ENCODE data around the gene KRT82. TPM values are rescaled to one million over a fixed set of nuclear protein-coding genes. Genes with fewer than 3 reads are reported as not detected.
"Not testable (repeated sequence)": the region's sequence is repeated elsewhere in the genome, so short reads cannot be mapped to it uniquely, and the experiment has no call there.

KRT82 gene
- total RNA-seq, 2 experiments from 2014 or later = not detected

DNA sequence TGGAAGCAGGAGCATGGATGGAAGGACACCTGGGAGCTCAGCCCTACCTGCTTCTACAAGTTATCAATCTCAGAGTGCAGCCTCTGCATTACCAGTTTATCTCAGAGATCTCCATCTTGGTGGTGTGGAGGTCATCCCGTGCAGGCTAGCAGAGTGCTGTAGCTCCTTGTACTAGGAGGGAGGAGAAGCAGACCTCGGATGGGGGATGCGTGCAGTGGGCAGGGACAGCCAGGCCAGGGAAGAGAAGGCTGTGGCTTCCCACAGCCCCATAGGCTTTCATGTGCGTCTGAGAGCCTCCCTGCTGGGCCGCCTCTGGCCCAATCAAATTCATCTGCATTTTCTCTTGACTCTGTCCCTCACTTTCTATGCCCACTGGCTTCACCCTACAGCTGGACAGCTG lies 8.8 kb upstream of the KRT82 start:
- ChIA-PET POLR2A (no interaction called here), CTCF (no interaction called here)
- intact Hi-C loops (cut with micrococcal nuclease) = no loop called here
- DNase-seq = no peak
- Mint-ChIP-seq H3K27me3 (peaks cover 4% of the 10 kb centered on the region), H3K36me3 (no peaks in the 10 kb centered on the region), H3K4me3 (no peak overlapping the region), H3K9me3 (no peaks in the 10 kb centered on the region), H3K4me1 (ENCODE audit: low read depth) (no peaks in the 10 kb centered on the region), H3K27ac (no peak overlapping the region)

- no peaks in the 10 kb centered on the region for H3K4me1 Mint-ChIP-seq (ENCODE audit: low read depth)
- no peaks in the 10 kb centered on the region for H3K36me3 Mint-ChIP-seq
- H3K27me3 Mint-ChIP-seq = peaks cover 4% of the 10 kb centered on the region
- ChIA-PET CTCF (interaction anchor here (1.3 kb wide), 1 partner anchor 466 kb away, joined by 4 read pairs; no protein-coding TSS in a partner anchor), POLR2A (no interaction called here)
- H3K27ac Mint-ChIP-seq = no peak overlapping the region
- no peak overlapping the region for H3K4me3 Mint-ChIP-seq
- intact Hi-C loops (cut with micrococcal nuclease) = no loop called here
- no peaks in the 10 kb centered on the region for H3K9me3 Mint-ChIP-seq
- DNase-seq = no peak
Measured at GRCh38 chr12:52413782-52414345, 7.7 kb upstream of the KRT82 start.

DNA sequence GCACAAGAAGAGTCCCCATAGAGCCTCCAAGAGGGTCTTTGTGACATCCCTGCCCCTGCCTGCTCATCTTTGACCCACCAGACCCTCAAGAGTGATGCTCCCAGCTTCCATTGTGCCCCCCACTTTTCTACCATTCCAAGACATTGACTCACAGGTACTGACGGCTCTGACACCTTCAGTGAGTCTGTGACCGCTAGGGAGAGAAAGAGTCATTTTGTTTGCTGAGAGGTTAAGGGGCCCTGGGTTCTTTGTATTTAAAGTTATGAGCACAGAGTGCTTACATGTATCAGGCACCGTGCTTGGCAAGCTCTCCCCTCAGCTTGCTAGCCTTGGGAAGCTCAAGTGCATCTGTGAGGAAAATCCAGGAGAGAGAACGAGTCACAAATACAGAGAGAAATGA lies 7.1 kb upstream of the KRT82 start:
- ChIA-PET POLR2A (no interaction called here), CTCF (interaction anchor here (1.3 kb wide), 1 partner anchor 467 kb away, joined by 4 read pairs; no protein-coding TSS in a partner anchor)
- H3K36me3 Mint-ChIP-seq = no peaks in the 10 kb centered on the region
- H3K27me3 Mint-ChIP-seq = peaks cover 8% of the 10 kb centered on the region
- H3K4me1 Mint-ChIP-seq (ENCODE audit: low read depth) = no peaks in the 10 kb centered on the region
- intact Hi-C loops (cut with micrococcal nuclease) = no loop called here
- H3K27ac Mint-ChIP-seq = no peak overlapping the region
- no peaks in the 10 kb centered on the region for H3K9me3 Mint-ChIP-seq
- no peak overlapping the region for H3K4me3 Mint-ChIP-seq
- no peak for DNase-seq

DNA sequence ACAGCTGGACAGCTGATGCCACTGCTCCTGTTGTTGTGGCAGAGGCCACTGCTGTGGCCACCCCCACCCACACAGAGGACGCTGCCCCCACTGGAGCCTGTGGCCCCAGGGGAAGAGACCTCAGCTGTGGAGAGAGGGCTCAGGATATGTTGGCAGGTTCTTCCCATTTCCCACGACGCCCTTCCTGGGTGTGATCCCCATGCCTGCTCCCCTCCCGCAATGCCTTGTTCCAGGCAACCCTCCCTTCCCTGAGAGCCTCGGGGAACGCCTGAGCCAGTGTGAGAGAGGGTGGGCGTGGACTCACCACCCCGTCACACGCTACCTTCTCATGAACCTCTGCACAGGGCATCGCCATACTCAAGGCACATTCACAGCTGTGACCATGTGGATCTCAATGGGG lies 5.7 kb upstream of the KRT82 start:
- no peaks in the 10 kb centered on the region for H3K9me3 Mint-ChIP-seq
- no peak for DNase-seq
- no peaks in the 10 kb centered on the region for H3K4me1 Mint-ChIP-seq (ENCODE audit: low read depth)
- no peak overlapping the region for H3K27ac Mint-ChIP-seq
- ChIA-PET POLR2A (interaction anchor here (0.6 kb wide), 1 partner anchor 37 kb away, joined by 3 read pairs; no protein-coding TSS in a partner anchor), CTCF (no interaction called here)
- no peaks in the 10 kb centered on the region for H3K36me3 Mint-ChIP-seq
- peaks cover 8% of the 10 kb centered on the region for H3K27me3 Mint-ChIP-seq
- no peak overlapping the region for H3K4me3 Mint-ChIP-seq
- intact Hi-C loops (cut with micrococcal nuclease) = no loop called here

GRCh38 chr12:52410589-52411248 lies 4.6 kb upstream of the KRT82 start:
- H3K27ac Mint-ChIP-seq; H3K9me3 Mint-ChIP-seq; intact Hi-C loops (cut with micrococcal nuclease); DNase-seq; H3K36me3 Mint-ChIP-seq; POLR2A ChIA-PET; H3K27me3 Mint-ChIP-seq; H3K4me3 Mint-ChIP-seq; CTCF ChIA-PET; H3K4me1 Mint-ChIP-seq (ENCODE audit: low read depth): not testable (repeated sequence)

- H3K36me3 Mint-ChIP-seq = no peaks in the 10 kb centered on the region
- no peak overlapping the region for H3K4me3 Mint-ChIP-seq
Measured at GRCh38 chr12:52407918-52408317, 1.8 kb upstream of the KRT82 start.

GRCh38 chr12:52404951-52405350 lies 1.2 kb downstream of the KRT82 start:
- ChIA-PET POLR2A (no interaction called here), CTCF (no interaction called here)
- Mint-ChIP-seq H3K27ac (no peak overlapping the region), H3K9me3 (no peaks in the 10 kb centered on the region), H3K27me3 (peaks cover 4% of the 10 kb centered on the region), H3K4me3 (no peak overlapping the region), H3K36me3 (no peaks in the 10 kb centered on the region), H3K4me1 (ENCODE audit: low read depth) (no peaks in the 10 kb centered on the region)
- DNase-seq = no peak
- intact Hi-C loops (cut with micrococcal nuclease) = no loop called here

More at GRCh38 chr12:52407918-52408317, 1.8 kb upstream of the KRT82 start:
- peaks cover 4% of the 10 kb centered on the region for H3K27me3 Mint-ChIP-seq
- H3K27ac Mint-ChIP-seq = no peak overlapping the region
- ChIA-PET CTCF (no interaction called here), POLR2A (no interaction called here)
- no peaks in the 10 kb centered on the region for H3K4me1 Mint-ChIP-seq (ENCODE audit: low read depth)
- no peak for DNase-seq
- H3K9me3 Mint-ChIP-seq = no peaks in the 10 kb centered on the region
- intact Hi-C loops (cut with micrococcal nuclease) = no loop called here

GRCh38 chr12:52403561-52403960 lies 2.6 kb downstream of the KRT82 start:
- H3K4me3 Mint-ChIP-seq = no peak overlapping the region
- DNase-seq = no peak
- ChIA-PET POLR2A (no interaction called here), CTCF (no interaction called here)
- H3K9me3 Mint-ChIP-seq = no peaks in the 10 kb centered on the region
- H3K36me3 Mint-ChIP-seq = no peaks in the 10 kb centered on the region
- H3K27me3 Mint-ChIP-seq = peaks cover 3% of the 10 kb centered on the region
- intact Hi-C loops (cut with micrococcal nuclease) = no loop called here
- no peak overlapping the region for H3K27ac Mint-ChIP-seq
- peaks cover 2% of the 10 kb centered on the region for H3K4me1 Mint-ChIP-seq (ENCODE audit: low read depth)

GRCh38 chr12:52402873-52403540 lies 3.1 kb downstream of the KRT82 start:
- intact Hi-C loops (cut with micrococcal nuclease) = no loop called here
- DNase-seq = no peak
- POLR2A ChIA-PET = no interaction called here
- H3K9me3 Mint-ChIP-seq = no peaks in the 10 kb centered on the region
- no peak overlapping the region for H3K4me3 Mint-ChIP-seq
- H3K27me3 Mint-ChIP-seq = no peaks in the 10 kb centered on the region
- H3K4me1 Mint-ChIP-seq (ENCODE audit: low read depth) = peaks cover 2% of the 10 kb centered on the region
- no peaks in the 10 kb centered on the region for H3K36me3 Mint-ChIP-seq
- CTCF ChIA-PET = no interaction called here
- H3K27ac Mint-ChIP-seq = no peak overlapping the region

DNA sequence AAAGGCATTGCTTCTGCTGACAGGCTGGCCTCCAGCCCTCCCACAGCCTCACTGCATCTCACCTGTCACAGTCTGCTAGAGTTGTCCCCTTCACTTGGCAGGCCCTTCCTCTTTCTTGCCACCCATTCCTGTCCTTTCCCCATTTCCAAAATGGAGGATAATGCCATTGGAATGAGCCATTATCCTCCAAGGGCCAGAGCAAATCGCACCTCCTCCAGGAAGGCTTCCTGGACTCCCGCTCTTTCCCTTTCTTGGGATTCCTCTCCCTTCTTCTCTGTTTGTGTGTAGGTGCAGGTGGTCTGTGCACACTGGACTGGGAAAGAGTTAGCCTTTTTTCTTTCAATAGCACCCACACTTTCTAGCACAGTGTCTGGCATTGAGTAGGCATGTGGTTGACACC lies 3.8 kb downstream of the KRT82 start:
- Mint-ChIP-seq H3K27ac (no peak overlapping the region), H3K36me3 (no peaks in the 10 kb centered on the region), H3K9me3 (no peaks in the 10 kb centered on the region), H3K4me3 (no peak overlapping the region), H3K4me1 (ENCODE audit: low read depth) (peaks cover 2% of the 10 kb centered on the region), H3K27me3 (no peaks in the 10 kb centered on the region)
- DNase-seq = no peak
- intact Hi-C loops (cut with micrococcal nuclease) = no loop called here
- POLR2A ChIA-PET = interaction anchor here (1.1 kb wide), 1 partner anchor 10 kb away, joined by 5 read pairs; no protein-coding TSS in a partner anchor
- CTCF ChIA-PET = interaction anchor here (0.7 kb wide), 1 partner anchor 477 kb away, joined by 3 read pairs; no protein-coding TSS in a partner anchor

- intact Hi-C loops (cut with micrococcal nuclease) = no loop called here
- CTCF ChIA-PET = interaction anchor here (0.7 to 1.0 kb wide), 2 partner anchors 21 to 478 kb away, joined by 3 read pairs; no protein-coding TSS in a partner anchor
Measured at GRCh38 chr12:52401926-52402325, 4.2 kb downstream of the KRT82 start.

GRCh38 chr12:52401526-52401925 lies 4.6 kb downstream of the KRT82 start:
- Mint-ChIP-seq H3K36me3 (no peaks in the 10 kb centered on the region), H3K4me3 (no peak overlapping the region)
- POLR2A ChIA-PET = interaction anchor here (1.1 kb wide), 1 partner anchor 9 kb away, joined by 5 read pairs; no protein-coding TSS in a partner anchor

More at GRCh38 chr12:52401926-52402325, 4.2 kb downstream of the KRT82 start:
- DNase-seq = no peak
- H3K27me3 Mint-ChIP-seq = no peaks in the 10 kb centered on the region
- no peaks in the 10 kb centered on the region for H3K36me3 Mint-ChIP-seq
- H3K4me3 Mint-ChIP-seq = no peak overlapping the region
- peaks cover 2% of the 10 kb centered on the region for H3K4me1 Mint-ChIP-seq (ENCODE audit: low read depth)
- H3K9me3 Mint-ChIP-seq = no peaks in the 10 kb centered on the region
- no peak overlapping the region for H3K27ac Mint-ChIP-seq
- POLR2A ChIA-PET = interaction anchor here (1.1 kb wide), 1 partner anchor 10 kb away, joined by 5 read pairs; no protein-coding TSS in a partner anchor

More at GRCh38 chr12:52401526-52401925, 4.6 kb downstream of the KRT82 start:
- Mint-ChIP-seq H3K9me3 (no peaks in the 10 kb centered on the region), H3K27me3 (no peaks in the 10 kb centered on the region), H3K4me1 (ENCODE audit: low read depth) (peaks cover 2% of the 10 kb centered on the region), H3K27ac (no peak overlapping the region)
- CTCF ChIA-PET = interaction anchor here (1.0 kb wide), 1 partner anchor 21 kb away, joined by 3 read pairs; no protein-coding TSS in a partner anchor
- intact Hi-C loops (cut with micrococcal nuclease) = no loop called here
- no peak for DNase-seq

Data from activated CD4-positive, alpha-beta memory T cell treated with anti-CD3 and anti-CD28 coated beads for 36 hours (primary cell).